Nephron (organoid): ENCODE measurements around the gene RYR2.
"Not testable (repeated sequence)": the region's sequence is repeated elsewhere in the genome, so short reads cannot be mapped to it uniquely, and the experiment has no call there.

Experiments
- H3K27ac Mint-ChIP-seq, 3 experiments: 2 replicates each; pipeline ENCODE4 v1.8.0; 2020; ENCODE audit warnings: mixed read lengths in 3 of 3, mild to moderate bottlenecking in 2 of 3, moderate library complexity in 1 of 3
- H3K27me3 Mint-ChIP-seq: 2 replicates; pipeline ENCODE4 v1.8.0; 2021; ENCODE audit warnings: low read depth, mild to moderate bottlenecking, moderate library complexity, mixed read lengths
- H3K36me3 Mint-ChIP-seq: 2 replicates; pipeline ENCODE4 v1.8.0; 2020; ENCODE audit warnings: low read depth, mixed read lengths
- H3K4me1 Mint-ChIP-seq: 2 replicates; pipeline ENCODE4 v1.8.0; 2020; ENCODE audit warnings: mixed read lengths
- H3K4me3 Mint-ChIP-seq, 3 experiments: 2 replicates each; pipeline ENCODE4 v1.8.0; 2020; ENCODE audit warnings: mild to moderate bottlenecking in 3 of 3, mixed read lengths in 3 of 3, moderate library complexity in 2 of 3
- H3K9me3 Mint-ChIP-seq: 2 replicates; pipeline ENCODE4 v1.8.0; 2020; ENCODE audit warnings: mixed read lengths
- TF ChIP-seq, protein P1 (sequence below), 3 experiments: fragments of 200-600 bp; sonication (generic); IDR thresholded peaks; one replicate each; pipeline ENCODE4 v1.5.0; 2021; ENCODE audit warnings: antibody characterized with exemption in 3 of 3; ENCODE audit not compliant: unreplicated experiment in 3 of 3

The RYR2 gene

DNA sequence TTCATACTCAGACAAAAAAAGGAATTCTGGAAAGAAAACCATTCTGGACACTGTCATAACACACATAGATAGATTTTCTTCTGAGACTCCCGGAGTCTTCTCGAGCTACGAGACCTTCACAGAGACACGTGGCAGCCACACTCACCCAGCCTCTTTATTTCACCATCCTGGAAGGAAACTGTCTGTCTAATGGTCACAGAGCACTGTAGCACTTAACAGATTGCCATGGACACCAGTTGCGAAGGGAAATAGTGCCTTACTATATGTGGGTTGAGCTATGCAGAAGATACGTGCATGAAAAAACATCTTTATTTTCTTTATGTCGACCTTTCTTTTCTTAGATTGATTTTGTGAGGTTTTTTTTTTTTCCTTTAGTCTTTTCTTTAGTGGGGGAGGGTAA lies 790.9 kb downstream of the RYR2 start:
- peaks cover 10% of the 10 kb centered on the region for H3K4me1 Mint-ChIP-seq
- TF ChIP-seq, protein P1, sequence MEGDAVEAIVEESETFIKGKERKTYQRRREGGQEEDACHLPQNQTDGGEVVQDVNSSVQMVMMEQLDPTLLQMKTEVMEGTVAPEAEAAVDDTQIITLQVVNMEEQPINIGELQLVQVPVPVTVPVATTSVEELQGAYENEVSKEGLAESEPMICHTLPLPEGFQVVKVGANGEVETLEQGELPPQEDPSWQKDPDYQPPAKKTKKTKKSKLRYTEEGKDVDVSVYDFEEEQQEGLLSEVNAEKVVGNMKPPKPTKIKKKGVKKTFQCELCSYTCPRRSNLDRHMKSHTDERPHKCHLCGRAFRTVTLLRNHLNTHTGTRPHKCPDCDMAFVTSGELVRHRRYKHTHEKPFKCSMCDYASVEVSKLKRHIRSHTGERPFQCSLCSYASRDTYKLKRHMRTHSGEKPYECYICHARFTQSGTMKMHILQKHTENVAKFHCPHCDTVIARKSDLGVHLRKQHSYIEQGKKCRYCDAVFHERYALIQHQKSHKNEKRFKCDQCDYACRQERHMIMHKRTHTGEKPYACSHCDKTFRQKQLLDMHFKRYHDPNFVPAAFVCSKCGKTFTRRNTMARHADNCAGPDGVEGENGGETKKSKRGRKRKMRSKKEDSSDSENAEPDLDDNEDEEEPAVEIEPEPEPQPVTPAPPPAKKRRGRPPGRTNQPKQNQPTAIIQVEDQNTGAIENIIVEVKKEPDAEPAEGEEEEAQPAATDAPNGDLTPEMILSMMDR (IDR thresholded peaks at IDR 0.05; ENCODE audit: unreplicated experiment in 3 of 3): no peak
- H3K27me3 Mint-ChIP-seq: no peaks in the 10 kb centered on the region
- no peaks in the 10 kb centered on the region for H3K36me3 Mint-ChIP-seq
- H3K4me3 Mint-ChIP-seq: no peak overlapping the region
- no peaks in the 10 kb centered on the region for H3K9me3 Mint-ChIP-seq
- H3K27ac Mint-ChIP-seq: no peak overlapping the region

DNA sequence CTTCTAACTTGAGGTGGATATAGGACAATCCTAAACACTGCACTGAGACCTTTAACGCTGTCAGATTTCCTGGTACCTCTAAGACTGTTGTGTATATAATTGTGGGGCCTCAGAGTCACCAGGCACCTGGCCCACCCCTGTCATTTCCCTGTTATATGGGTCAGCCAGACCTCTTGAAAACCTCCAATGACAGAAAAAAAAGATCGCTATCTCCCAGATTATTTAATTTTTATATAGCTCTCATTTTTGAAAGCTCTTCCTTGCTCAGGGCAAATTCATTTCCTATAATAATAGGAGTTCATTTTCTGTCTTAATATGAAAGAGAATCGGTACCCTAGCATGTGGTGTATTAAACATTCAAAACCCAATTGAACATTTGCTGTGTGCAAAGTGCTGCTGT lies 792.1 kb downstream of the RYR2 start:
- no peaks in the 10 kb centered on the region for H3K36me3 Mint-ChIP-seq
- peaks cover 10% of the 10 kb centered on the region for H3K4me1 Mint-ChIP-seq
- peaks cover 2% of the 10 kb centered on the region for H3K9me3 Mint-ChIP-seq
- no peak overlapping the region for H3K4me3 Mint-ChIP-seq
- no peaks in the 10 kb centered on the region for H3K27me3 Mint-ChIP-seq
- peak overlapping the region in 1 of 3 experiments; percentile 40 for H3K27ac Mint-ChIP-seq
- TF ChIP-seq, protein P1 (IDR thresholded peaks at IDR 0.05; ENCODE audit: unreplicated experiment in 3 of 3): no peak

DNA sequence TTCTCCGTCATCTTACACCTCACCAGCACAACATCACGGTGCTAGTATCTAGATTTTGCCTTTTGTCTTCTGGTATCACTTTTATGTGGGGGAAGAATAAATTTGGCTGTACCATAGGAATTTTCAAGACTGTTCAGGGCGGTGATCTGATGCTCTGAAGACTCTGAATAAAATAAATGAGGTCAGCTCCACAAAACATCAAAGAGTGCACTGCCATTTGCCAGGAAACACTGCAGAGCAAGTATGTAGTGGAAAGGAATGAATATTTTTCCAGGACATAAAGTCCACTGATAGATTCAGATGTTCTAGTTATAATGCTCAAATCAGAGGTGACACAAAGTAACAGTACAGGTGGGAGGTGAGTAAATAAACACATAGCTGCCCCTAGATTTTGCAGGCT lies 792.5 kb downstream of the RYR2 start:
- TF ChIP-seq, protein P1 (IDR thresholded peaks at IDR 0.05; ENCODE audit: unreplicated experiment in 3 of 3): no peak
- peak overlapping the region in 1 of 3 experiments; percentile 40 for H3K27ac Mint-ChIP-seq
- H3K4me3 Mint-ChIP-seq: no peak overlapping the region
- H3K4me1 Mint-ChIP-seq: peaks cover 10% of the 10 kb centered on the region
- H3K36me3 Mint-ChIP-seq: no peaks in the 10 kb centered on the region
- peaks cover 2% of the 10 kb centered on the region for H3K9me3 Mint-ChIP-seq
- H3K27me3 Mint-ChIP-seq: no peaks in the 10 kb centered on the region

DNA sequence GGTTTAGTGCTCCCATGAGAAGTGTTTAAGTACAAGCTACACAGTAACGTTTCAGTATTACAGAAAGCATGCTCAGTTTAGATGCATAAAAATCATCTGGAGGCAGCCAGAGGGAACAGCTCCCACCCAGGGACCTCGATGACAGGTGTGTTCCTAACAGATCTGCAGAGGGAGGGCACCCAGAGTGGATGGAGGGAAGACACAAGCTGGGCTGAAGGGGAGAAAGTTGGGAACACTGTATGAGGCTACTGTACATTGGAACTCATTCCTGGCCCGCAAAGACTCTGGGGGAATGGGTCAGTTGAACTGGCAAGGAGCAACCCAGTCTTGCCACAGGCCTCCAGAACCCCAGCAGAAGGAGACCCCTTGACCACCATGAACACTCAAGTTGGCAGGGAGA lies 796.3 kb downstream of the RYR2 start:
- H3K4me1 Mint-ChIP-seq: peaks cover 10% of the 10 kb centered on the region
- H3K36me3 Mint-ChIP-seq: no peaks in the 10 kb centered on the region
- peaks cover 2% of the 10 kb centered on the region for H3K9me3 Mint-ChIP-seq
- TF ChIP-seq, protein P1 (IDR thresholded peaks at IDR 0.05; ENCODE audit: unreplicated experiment in 3 of 3): no peak
- H3K27me3 Mint-ChIP-seq: no peaks in the 10 kb centered on the region
- H3K27ac Mint-ChIP-seq: no peak overlapping the region
- H3K4me3 Mint-ChIP-seq: no peak overlapping the region

DNA sequence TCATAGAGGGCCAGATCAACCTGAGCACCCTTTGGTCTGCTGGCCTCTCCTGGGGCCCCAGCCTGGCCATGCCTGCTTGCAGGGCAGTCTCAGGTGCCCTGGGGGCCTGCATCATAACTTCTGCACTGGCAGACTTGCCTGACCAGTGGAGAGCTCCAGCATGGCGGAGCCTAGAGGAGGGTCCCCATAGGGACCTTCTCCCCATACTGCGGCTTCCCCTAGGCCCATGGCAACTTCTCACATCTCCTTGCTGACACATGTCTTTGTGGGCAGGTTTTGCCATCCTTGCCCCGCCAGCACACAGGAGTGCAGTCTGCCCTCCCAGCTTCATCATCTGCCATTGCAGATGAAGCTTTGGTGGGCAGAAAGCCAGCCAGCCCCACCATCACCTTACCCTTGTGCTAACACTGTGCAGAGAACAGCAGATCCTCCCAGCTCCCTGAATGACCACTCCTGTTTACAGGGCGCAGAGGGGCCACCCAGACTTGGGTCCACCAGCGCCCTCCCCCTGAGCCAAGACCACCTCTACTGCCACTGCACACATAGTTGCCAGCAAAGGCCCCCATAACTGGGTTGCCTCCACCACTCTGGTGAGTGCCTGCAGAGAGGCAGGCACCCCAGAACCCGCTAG lies 797.0 kb downstream of the RYR2 start:
- TF ChIP-seq, protein P1 (IDR thresholded peaks at IDR 0.05; ENCODE audit: unreplicated experiment in 3 of 3): no peak
- Mint-ChIP-seq H3K27ac (no peak overlapping the region), H3K4me1 (peaks cover 7% of the 10 kb centered on the region), H3K4me3 (no peak overlapping the region), H3K27me3 (no peaks in the 10 kb centered on the region), H3K9me3 (peaks cover 2% of the 10 kb centered on the region), H3K36me3 (no peaks in the 10 kb centered on the region)

DNA sequence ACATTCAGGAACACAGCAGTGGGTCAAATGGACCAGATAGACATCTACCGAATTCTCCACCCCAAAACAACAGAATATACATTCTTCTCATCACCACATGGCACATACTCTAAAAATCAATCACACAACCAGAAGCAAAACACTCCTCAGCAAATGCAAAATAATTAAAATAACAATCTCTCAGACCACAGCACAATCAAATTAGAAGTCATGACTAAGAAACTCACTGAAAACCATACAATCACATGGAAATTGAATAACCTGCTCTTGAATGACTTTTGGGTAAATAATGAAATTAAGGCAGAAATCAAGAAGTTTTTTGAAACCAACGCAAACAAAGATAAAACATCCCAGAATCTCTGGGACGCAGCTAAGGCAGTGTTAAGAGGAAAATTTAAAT lies 799.5 kb downstream of the RYR2 start:
- no peak overlapping the region for H3K27ac Mint-ChIP-seq
- H3K4me1 Mint-ChIP-seq: no peaks in the 10 kb centered on the region
- no peak overlapping the region for H3K4me3 Mint-ChIP-seq
- TF ChIP-seq, protein P1 (IDR thresholded peaks at IDR 0.05; ENCODE audit: unreplicated experiment in 3 of 3): no peak
- peaks cover 7% of the 10 kb centered on the region for H3K9me3 Mint-ChIP-seq
- H3K36me3 Mint-ChIP-seq: no peaks in the 10 kb centered on the region
- no peaks in the 10 kb centered on the region for H3K27me3 Mint-ChIP-seq

DNA sequence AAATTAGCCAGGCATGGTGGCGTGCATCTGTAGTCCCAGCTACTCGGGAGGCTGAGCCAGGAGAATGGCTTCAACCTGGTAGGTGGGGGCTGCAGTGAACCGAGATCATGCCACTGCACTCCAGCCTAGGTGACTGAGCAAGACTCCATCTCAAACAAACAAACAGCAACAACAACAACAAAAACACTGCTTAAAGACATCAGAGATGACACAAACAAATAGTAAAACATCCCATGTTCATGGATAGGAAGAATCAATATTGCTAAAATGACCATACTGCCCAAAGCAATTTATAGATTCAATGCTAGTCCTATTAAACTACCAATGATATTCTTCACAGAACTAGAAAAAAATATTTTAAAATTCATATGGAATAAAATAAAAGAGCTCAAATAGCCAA lies 801.5 kb downstream of the RYR2 start:
- H3K27ac Mint-ChIP-seq, H3K9me3 Mint-ChIP-seq, H3K4me3 Mint-ChIP-seq, H3K4me1 Mint-ChIP-seq, H3K27me3 Mint-ChIP-seq, H3K36me3 Mint-ChIP-seq: not testable (repeated sequence)
